Mesodermal cell (in vitro differentiated cells): Measurements from ENCODE around the gene CSRNP2.

Experiments
- H3K27ac ChIP-seq: 2 replicates; pipeline ENCODE4 v1.7.0; 2013; ENCODE audit warnings: mild to moderate bottlenecking, low read depth, low read length, moderate library complexity; ENCODE audit not compliant: severe bottlenecking
- H3K36me3 ChIP-seq: 2 replicates; pipeline ENCODE4 v1.7.1; 2013; ENCODE audit warnings: mild to moderate bottlenecking, low read length, moderate library complexity; ENCODE audit not compliant: control insufficient read depth, insufficient read depth
- H3K4me1 ChIP-seq: one replicate; pipeline ENCODE4 v1.7.1; 2013; ENCODE audit warnings: mild to moderate bottlenecking, low read length; ENCODE audit not compliant: insufficient read depth, control insufficient read depth, poor library complexity, severe bottlenecking
- H3K4me3 ChIP-seq: 2 replicates; pipeline ENCODE4 v1.7.0; 2013; ENCODE audit warnings: low read length, control low read depth, mild to moderate bottlenecking; ENCODE audit not compliant: insufficient read depth, poor library complexity, severe bottlenecking; ENCODE audit errors: extremely low read depth
- H3K9me3 ChIP-seq: 2 replicates; pipeline ENCODE4 v1.7.1; 2013; ENCODE audit warnings: mild to moderate bottlenecking, low read length, moderate library complexity; ENCODE audit not compliant: control insufficient read depth
- WGBS, 2 experiments: methylation state at CpG; one replicate each; pipeline ENCODE4 v1.1.5; 2013; ENCODE audit warnings: missing lambda C conversion rate in 2 of 2; ENCODE audit not compliant: insufficient coverage in 2 of 2; 5-methylcytosine and 5-hydroxymethylcytosine counted together

The CSRNP2 gene

DNA sequence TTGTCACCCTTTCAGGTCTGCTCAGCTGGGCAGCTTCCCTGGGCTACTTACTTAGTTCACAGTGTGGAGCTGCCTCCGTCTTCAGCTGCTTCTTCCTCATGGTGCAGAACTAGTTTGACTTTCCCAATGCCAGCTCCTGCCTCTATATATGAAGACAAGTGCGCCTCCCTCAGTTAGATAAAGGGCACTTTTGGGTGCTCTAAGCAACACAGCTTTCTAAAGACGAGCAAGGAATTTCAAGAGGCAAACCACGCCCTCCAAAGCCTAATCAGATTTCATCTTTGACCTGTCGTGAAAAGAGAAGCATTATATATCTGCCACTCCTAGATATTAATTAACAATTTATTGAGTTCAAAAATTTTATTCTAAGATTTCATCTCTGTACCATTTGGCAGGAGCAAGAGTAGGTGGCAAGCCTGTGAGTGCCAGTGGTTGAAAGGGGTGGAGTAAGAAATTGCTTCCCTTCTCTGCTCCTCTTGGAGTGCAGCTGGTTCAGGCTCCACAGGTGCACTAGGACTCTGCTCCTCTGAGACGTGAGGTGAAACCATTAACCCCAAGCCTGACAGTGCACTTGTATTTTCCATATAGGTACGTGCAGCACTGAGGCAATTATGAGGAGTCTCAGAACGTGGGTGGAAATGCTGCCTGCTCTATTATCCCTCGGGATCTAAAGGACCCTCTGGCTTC lies 55.1 kb downstream of the CSRNP2 start:
- Histone ChIP-seq H3K4me3 (no peak overlapping the region), H3K4me1 (peaks cover 8% of the 10 kb centered on the region), H3K27ac (no peak overlapping the region), H3K36me3 (peaks cover 6% of the 10 kb centered on the region), H3K9me3 (no peaks in the 10 kb centered on the region)
- 47 to 54% methylated on average over 7 of the region's 9 CpGs for WGBS, 2 experiments

DNA sequence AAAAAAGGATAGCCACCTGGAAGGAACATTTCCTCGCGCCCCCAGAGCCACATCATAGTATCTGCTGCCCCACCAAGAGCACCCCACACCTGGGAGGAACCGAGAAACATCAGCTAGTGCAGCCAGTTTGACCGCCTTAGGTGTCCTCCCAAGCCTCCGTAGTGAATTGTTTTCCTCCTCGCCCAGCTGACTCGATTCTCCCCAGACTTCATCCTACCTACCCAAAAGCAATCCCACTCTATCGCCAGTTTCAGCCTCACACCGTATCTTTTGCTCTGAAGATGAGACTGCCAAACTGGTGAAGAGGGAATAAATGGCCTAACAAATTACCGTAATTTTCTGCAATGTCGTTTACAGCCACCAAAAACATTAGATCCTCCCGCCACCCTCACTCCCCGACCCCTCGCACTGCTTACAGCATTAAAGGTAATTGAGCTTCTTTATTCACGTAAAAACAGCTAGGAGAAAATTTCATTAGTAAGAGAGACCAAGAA lies 56.0 kb downstream of the CSRNP2 start:
- Histone ChIP-seq H3K4me1 (peaks cover 8% of the 10 kb centered on the region), H3K27ac (no peak overlapping the region), H3K36me3 (peaks cover 6% of the 10 kb centered on the region), H3K9me3 (no peaks in the 10 kb centered on the region), H3K4me3 (no peak overlapping the region)
- 92 to 98% methylated on average over 10 of the region's 15 CpGs for WGBS, 2 experiments

DNA sequence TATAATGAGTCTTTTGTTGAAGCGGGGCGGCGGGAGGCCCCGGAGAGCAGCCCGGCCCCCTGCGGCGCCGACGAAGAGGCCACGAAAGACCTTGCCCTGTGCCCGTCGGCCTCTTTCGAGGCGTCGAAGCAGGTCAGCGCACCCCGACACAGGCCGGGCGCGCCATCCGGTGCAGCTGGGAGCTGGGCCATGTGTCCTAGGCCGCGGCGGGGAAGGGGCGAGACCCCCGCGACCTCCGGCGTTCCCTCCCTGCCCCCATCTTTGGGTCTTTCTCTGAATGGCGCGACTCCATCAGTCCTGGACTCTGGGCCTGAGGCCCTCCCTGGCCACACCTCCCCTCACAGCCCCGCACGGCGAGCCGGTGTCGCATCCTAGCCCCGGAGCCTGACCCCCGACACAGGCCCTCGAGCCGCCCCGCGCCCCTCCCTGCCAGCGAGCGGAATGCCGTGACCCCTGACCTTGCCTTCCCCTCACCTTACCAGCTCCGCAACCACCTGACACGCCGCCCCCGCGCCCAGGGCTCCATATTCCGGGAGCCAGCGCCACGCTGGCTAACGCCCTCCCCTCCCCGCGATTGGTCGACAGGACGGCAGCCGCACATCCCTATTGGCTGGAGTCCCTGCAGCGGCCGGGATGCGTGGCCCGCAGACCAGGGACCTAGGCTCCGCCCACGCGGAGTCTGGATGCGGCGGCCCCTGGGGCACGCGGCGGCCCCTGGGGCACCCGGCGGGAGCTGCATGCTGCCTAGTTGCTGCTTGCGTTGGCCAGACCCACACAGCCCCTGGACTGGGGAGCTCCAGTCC lies 57.4 kb downstream of the CSRNP2 start, which contains the start of gene SLC11A2:
TSS of gene SLC11A2 (minus strand) at position 549 of the 803 bp plus-strand sequence. CDS start 15,656 bp downstream, outside the sequence.
- no peaks in the 10 kb centered on the region for H3K9me3 ChIP-seq
- peaks cover 8% of the 10 kb centered on the region for H3K4me1 ChIP-seq
- H3K4me3 ChIP-seq: peak within 1 kb of the TSS; percentile 61
- 0 to 1% methylated on average over 60 to 61 of the region's 74 CpGs for WGBS, 2 experiments
- peaks cover 9% of the 10 kb centered on the region for H3K36me3 ChIP-seq
- H3K27ac ChIP-seq: peak within 1 kb of the TSS; percentile 91

DNA sequence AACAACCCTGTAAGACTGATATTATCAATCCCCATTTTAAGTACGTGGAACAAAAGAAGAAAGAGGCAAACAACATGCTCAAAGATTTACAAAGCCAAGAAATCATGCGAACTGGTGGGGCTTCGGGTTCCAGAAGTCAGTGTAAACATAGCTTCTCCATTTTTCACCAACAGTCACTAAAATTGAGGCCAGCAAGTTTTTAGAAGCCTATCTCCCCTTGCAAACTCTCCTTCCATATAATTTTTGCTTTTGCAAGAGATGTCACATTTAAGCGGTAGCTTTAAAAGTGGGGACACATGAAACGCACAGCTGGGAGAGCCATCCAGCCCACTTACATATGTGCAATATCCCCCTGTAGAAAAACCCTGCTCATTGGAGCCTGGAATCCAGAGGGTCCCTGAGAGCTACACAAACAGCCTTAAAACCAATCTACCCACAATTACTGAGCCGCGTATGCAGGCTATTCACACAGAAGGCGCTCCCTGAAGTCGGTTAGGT lies 58.0 kb downstream of the CSRNP2 start:
- Histone ChIP-seq H3K4me3 (peak overlapping the region; percentile 61), H3K9me3 (no peaks in the 10 kb centered on the region)
- 6 to 8% methylated on average over 5 of the region's 9 CpGs for WGBS, 2 experiments

DNA sequence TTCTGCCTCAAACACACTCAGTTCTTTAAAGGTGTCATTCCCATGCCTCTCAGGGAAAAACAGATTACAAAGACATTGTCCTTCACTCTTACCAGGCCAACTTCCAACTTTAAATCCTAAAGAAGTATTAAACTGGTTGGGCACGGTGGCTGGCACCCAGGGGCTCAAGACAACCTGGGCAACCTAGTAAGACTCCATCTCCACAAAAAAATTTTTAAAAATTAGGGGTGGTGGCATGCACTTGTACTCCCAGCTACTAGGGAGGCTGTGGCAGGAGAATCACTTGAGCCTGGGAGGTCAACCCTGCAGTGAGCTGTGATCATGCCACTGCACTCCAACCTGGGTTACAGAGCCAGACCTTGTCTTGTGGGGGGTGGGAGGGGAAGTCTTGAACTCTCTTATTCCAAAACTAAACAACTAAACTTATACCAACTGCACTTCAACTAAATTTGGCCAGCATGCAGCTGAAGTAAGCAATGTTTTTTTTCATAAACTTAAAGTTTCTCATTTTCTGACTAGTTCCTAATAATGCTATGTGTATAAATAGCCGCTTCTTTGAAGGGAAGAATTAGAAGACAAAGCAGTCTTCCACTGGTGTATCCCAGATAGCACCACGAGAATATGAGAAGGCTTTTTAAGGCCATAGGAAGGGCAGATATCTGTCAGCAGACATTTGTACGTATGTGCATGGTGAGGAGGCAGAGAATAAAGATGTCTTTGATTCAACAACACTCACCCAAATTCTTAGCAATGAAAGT lies 59.6 kb downstream of the CSRNP2 start:
- Histone ChIP-seq H3K36me3 (peaks cover 10% of the 10 kb centered on the region), H3K9me3 (no peaks in the 10 kb centered on the region), H3K27ac (peak overlapping the region; percentile 91), H3K4me1 (peaks cover 8% of the 10 kb centered on the region), H3K4me3 (peak overlapping the region; percentile 61)
- 87 to 88% methylated on average over 2 of the region's 4 CpGs for WGBS, 2 experiments

More for the DNA sequence above, 58.0 kb downstream of the CSRNP2 start:
- Histone ChIP-seq H3K36me3 (peaks cover 10% of the 10 kb centered on the region), H3K4me1 (peaks cover 8% of the 10 kb centered on the region), H3K27ac (peak overlapping the region; percentile 91)

DNA sequence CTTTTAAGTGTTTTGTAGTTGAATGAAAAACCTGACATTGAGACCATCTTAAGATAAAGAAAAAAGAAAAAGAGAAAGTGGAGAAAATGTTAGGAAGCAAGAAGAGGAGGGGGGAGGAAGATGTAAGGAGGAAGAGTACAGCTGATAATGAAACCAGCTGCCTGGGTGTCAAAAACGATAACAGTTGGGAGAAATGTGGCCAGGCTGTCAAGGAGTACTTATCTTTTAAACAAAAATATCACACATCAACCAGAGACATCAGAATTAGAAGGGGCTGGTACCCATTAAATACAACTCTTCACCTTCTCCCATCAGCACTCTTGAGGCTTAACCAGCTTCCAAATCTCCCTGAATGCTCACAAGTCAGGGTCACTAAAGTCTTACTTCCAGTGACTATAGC lies 61.7 kb downstream of the CSRNP2 start:
- no peak overlapping the region for H3K27ac ChIP-seq
- H3K4me1 ChIP-seq: peaks cover 8% of the 10 kb centered on the region
- H3K9me3 ChIP-seq: no peaks in the 10 kb centered on the region
- no CpG with 5 or more reads among the region's 1 CpG for WGBS, 2 experiments
- H3K4me3 ChIP-seq: no peak overlapping the region
- H3K36me3 ChIP-seq: peaks cover 10% of the 10 kb centered on the region

DNA sequence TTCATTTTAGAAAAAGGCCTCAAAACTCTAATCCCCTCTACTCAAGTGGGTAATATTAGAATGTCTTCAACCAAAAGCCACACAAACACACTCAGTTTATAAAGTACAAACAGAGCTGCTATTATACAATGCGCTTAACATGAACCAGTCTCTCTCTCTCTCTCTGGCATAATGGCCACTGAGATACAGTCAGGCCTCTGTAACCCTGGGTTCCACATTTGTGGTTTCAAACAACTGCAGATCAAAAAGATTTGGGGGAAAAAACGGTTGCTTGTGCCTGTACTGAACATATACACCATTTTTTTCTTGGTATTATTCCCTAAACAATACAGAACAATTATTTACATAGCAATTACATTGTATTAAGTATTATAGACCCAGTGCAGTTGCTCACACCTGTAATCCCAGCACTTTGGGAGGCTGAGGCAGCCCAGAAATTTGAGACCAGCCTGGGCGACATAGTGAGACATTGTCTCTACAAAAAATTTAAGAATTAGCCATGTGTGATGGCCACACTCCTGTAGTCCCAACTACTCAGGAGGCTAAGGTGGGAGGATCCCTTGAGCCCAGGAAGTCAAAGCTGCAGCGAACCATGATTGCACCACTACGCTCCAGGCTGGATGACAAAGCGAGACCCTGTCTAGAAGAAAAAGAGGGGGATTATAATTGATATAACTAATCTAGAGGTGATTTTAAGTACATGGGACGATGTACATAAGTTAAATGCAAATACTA lies 62.8 kb downstream of the CSRNP2 start:
- H3K36me3 ChIP-seq: peaks cover 10% of the 10 kb centered on the region
- no peak overlapping the region for H3K4me3 ChIP-seq
- peaks cover 8% of the 10 kb centered on the region for H3K4me1 ChIP-seq
- no peak overlapping the region for H3K27ac ChIP-seq
- 89 to 100% methylated on average over 2 to 3 of the region's 7 CpGs for WGBS, 2 experiments
- H3K9me3 ChIP-seq: no peaks in the 10 kb centered on the region

DNA sequence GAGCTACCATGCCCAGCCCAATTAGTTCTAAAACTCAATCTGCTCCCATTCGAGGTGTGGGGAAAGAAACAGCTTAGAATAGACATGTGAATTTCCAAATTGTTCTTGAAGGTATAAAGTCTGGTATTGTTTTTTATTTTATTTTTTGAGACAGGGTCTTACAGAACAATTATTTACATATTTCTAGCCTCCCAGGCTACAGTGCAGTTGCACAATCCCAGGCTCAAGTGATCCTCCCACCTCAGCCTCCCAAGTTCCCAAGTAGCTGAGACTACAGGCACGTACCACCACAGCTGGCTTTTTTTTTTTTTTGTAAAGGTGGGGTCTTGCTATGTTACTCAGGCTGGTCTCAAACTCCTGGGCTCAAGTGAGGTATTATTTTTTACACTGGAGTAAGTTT lies 63.5 kb downstream of the CSRNP2 start:
- Histone ChIP-seq H3K27ac (no peak overlapping the region), H3K4me3 (no peak overlapping the region), H3K4me1 (peaks cover 8% of the 10 kb centered on the region), H3K9me3 (no peaks in the 10 kb centered on the region), H3K36me3 (peaks cover 10% of the 10 kb centered on the region)
- WGBS, 2 experiments: 83% methylated on average over 1 of the region's 2 CpGs; no CpG with 5 or more reads in 1 of the 2 experiments

DNA sequence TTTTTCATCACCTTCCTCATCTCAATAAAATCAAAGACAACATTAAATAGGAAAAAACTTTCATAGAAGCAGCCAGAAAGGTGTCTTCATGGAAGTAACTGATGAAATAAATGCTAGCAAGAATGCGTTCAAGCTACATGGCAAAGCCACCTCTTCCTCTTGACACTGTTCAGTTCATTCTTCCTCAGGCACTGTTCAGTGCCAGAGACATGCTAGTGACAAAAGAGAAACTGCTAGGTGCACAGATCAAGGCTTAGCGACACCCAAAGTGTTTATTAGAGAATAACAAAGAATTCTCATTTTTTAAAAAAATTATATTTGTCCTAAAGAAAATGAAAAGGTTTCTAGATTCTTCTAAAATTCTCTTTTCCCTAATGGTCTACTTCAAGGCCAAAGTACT lies 64.4 kb downstream of the CSRNP2 start:
- Histone ChIP-seq H3K27ac (no peak overlapping the region), H3K9me3 (no peaks in the 10 kb centered on the region), H3K36me3 (peaks cover 10% of the 10 kb centered on the region), H3K4me3 (no peak overlapping the region), H3K4me1 (peaks cover under 1% of the 10 kb centered on the region)
- 83 to 100% methylated on average over 1 of the region's 2 CpGs for WGBS, 2 experiments

DNA sequence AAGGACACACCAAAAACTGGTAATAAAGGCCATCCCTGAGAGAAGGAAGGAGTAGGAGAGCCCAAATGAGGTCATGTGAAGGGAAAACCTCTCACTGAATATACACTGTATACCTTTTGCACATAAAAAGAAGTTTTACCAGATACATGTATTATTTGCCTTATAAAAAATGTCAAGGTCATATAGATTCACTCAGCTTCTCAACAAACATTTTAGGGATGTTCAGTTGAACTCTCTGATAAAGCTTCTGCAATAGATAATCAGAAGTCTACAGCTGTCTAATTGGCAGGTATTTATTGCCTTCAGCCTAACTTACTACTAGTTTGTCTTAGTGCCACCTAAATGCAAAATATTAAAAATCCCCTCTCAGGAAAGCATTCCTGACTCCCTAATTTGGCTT lies 65.9 kb downstream of the CSRNP2 start:
- no peaks in the 10 kb centered on the region for H3K9me3 ChIP-seq

More for the DNA sequence above, 65.9 kb downstream of the CSRNP2 start:
- H3K4me1 ChIP-seq: no peaks in the 10 kb centered on the region
- no peak overlapping the region for H3K27ac ChIP-seq
- peaks cover 4% of the 10 kb centered on the region for H3K36me3 ChIP-seq
- H3K4me3 ChIP-seq: no peak overlapping the region
